Gastroesophageal sphincter (tissue), 3 donors: Measurements from ENCODE around the gene PRKN.

Experiments used
- CTCF ChIP-seq, 4 experiments: fragments of 200-600 bp in 2 of 4; fragments of 450-650 bp in 2 of 4; sonication (generic) in 1 of 4; IDR thresholded peaks; one replicate each; pipeline ENCODE4 v1.5.1; 2017 to 2019; ENCODE audit warnings: antibody characterized with exemption in 4 of 4, mild to moderate bottlenecking in 2 of 4, moderate library complexity in 2 of 4
- POLR2A ChIP-seq, 2 donors: fragments of 450-650 bp; IDR thresholded peaks; one replicate each; pipeline ENCODE4 v1.6.1; 2017; ENCODE audit warnings: antibody characterized with exemption in 2 of 2, mild to moderate bottlenecking in 2 of 2, moderate library complexity in 1 of 2
- POLR2AphosphoS5 ChIP-seq: sonication (generic); formaldehyde crosslinking; IDR thresholded peaks from one replicate; pipeline ENCODE4 v1.6.1; 2017; ENCODE audit warnings: antibody characterized with exemption

- TF ChIP-seq POLR2A (IDR thresholded peaks at IDR 0.05) (no peak), POLR2AphosphoS5 (no peak), CTCF (IDR thresholded peaks at IDR 0.05) (no peak)
These were observed 697.5 kb downstream of the PRKN start for GRCh38 chr6:162029873-162030576.
